Measurements from ENCODE around the gene FREM2. TPM values are rescaled to one million over a fixed set of nuclear protein-coding genes. Genes with fewer than 3 reads are reported as not detected.
A peak's percentile ranks its signal among the peaks of the same experiment; 100 is the strongest.

The FREM2 gene
- total RNA-seq, 1 donor from 2014 or later, result not detected

- Histone ChIP-seq H3K4me3 (ENCODE audit: low read depth, low read length) (no peak overlapping the region), H3K27me3 (ENCODE audit: control insufficient read depth, insufficient read depth, low read length) (no peaks in the 10 kb centered on the region), H3K36me3 (ENCODE audit: control insufficient read depth, insufficient read depth, low read length) (no peaks in the 10 kb centered on the region)
- DNase-seq (ENCODE audit: low read depth) (peak; percentile 79), FAIRE-seq (no peak)
- no peak for TF ChIP-seq CTCF (IDR thresholded peaks at IDR 0.05; ENCODE audit: insufficient read depth, low read length, severe bottlenecking)
Measured at GRCh38 chr13:38888309-38888708, 201.4 kb downstream of the FREM2 start.

GRCh38 chr13:38895075-38895474 is 208.2 kb downstream of the FREM2 start:
- FAIRE-seq, result no peak
- no peaks in the 10 kb centered on the region for H3K27me3 ChIP-seq (ENCODE audit: control insufficient read depth, insufficient read depth, low read length)
- DNase-seq (ENCODE audit: low read depth), result no peak
- H3K4me3 ChIP-seq (ENCODE audit: low read depth, low read length), result no peak overlapping the region
- no peak for TF ChIP-seq CTCF (IDR thresholded peaks at IDR 0.05; ENCODE audit: insufficient read depth, low read length, severe bottlenecking)
- H3K36me3 ChIP-seq (ENCODE audit: control insufficient read depth, insufficient read depth, low read length), result no peaks in the 10 kb centered on the region

- DNase-seq (ENCODE audit: low read depth) (no peak), FAIRE-seq (peak; percentile 55)
- no peaks in the 10 kb centered on the region for H3K27me3 ChIP-seq (ENCODE audit: control insufficient read depth, insufficient read depth, low read length)
- TF ChIP-seq CTCF (IDR thresholded peaks at IDR 0.05; ENCODE audit: insufficient read depth, low read length, severe bottlenecking), result no peak
- H3K36me3 ChIP-seq (ENCODE audit: control insufficient read depth, insufficient read depth, low read length), result no peaks in the 10 kb centered on the region
- no peak overlapping the region for H3K4me3 ChIP-seq (ENCODE audit: low read depth, low read length)
Measured at GRCh38 chr13:38897521-38897920, 210.6 kb downstream of the FREM2 start.

- no peaks in the 10 kb centered on the region for H3K27me3 ChIP-seq (ENCODE audit: control insufficient read depth, insufficient read depth, low read length)
- FAIRE-seq (no peak), DNase-seq (ENCODE audit: low read depth) (no peak)
- no peaks in the 10 kb centered on the region for H3K36me3 ChIP-seq (ENCODE audit: control insufficient read depth, insufficient read depth, low read length)
- no peak for TF ChIP-seq CTCF (IDR thresholded peaks at IDR 0.05; ENCODE audit: insufficient read depth, low read length, severe bottlenecking)
- no peak overlapping the region for H3K4me3 ChIP-seq (ENCODE audit: low read depth, low read length)
Measured at GRCh38 chr13:38898481-38898880, 211.6 kb downstream of the FREM2 start.

- FAIRE-seq (no peak), DNase-seq (ENCODE audit: low read depth) (no peak)
- Histone ChIP-seq H3K27me3 (ENCODE audit: control insufficient read depth, insufficient read depth, low read length) (no peaks in the 10 kb centered on the region), H3K36me3 (ENCODE audit: control insufficient read depth, insufficient read depth, low read length) (no peaks in the 10 kb centered on the region), H3K4me3 (ENCODE audit: low read depth, low read length) (no peak overlapping the region)
- TF ChIP-seq CTCF (IDR thresholded peaks at IDR 0.05; ENCODE audit: insufficient read depth, low read length, severe bottlenecking), result no peak
Measured at GRCh38 chr13:38899571-38899970, 212.7 kb downstream of the FREM2 start.

- FAIRE-seq (no peak), DNase-seq (ENCODE audit: low read depth) (no peak)
- H3K36me3 ChIP-seq (ENCODE audit: control insufficient read depth, insufficient read depth, low read length), result no peaks in the 10 kb centered on the region
- TF ChIP-seq CTCF (IDR thresholded peaks at IDR 0.05; ENCODE audit: insufficient read depth, low read length, severe bottlenecking), result no peak
- H3K4me3 ChIP-seq (ENCODE audit: low read depth, low read length), result no peak overlapping the region
- H3K27me3 ChIP-seq (ENCODE audit: control insufficient read depth, insufficient read depth, low read length), result no peaks in the 10 kb centered on the region
Measured at GRCh38 chr13:38900188-38900587, 213.3 kb downstream of the FREM2 start.
